ENCODE measurements around the gene LIMS1. TPM values are rescaled to one million over a fixed set of nuclear protein-coding genes. Genes with fewer than 3 reads are reported as not detected.

The LIMS1 gene
- total RNA-seq, 1 experiment from 2014 or later: 56.2 TPM

GRCh38 chr2:108719149-108720044, 185.1 kb downstream of the LIMS1 start, which contains the start of gene RANBP2:
Gene RANBP2, plus strand, starts transcription at chr2:108719482. Its CDS starts 125 bp downstream, at chr2:108719607.
- Histone ChIP-seq H3K4me2 (ENCODE audit: low read length) (peak within 1 kb of the TSS; percentile 86), H3K9ac (ENCODE audit: low read length) (peak within 1 kb of the TSS; percentile 88), H3K79me2 (ENCODE audit: insufficient read depth, low read length) (peaks cover 46% of the 10 kb centered on the region), H2AFZ (ENCODE audit: low read depth, low read length, poor library complexity, severe bottlenecking) (no peak within 1 kb of the TSS), H3K36me3 (ENCODE audit: control insufficient read depth in 1 of 2, insufficient read depth in 2 of 2, low read length in 2 of 2) (no peaks in the 10 kb centered on the region), H3K4me1 (ENCODE audit: control insufficient read depth in 1 of 2, insufficient read depth in 2 of 2, low read length in 2 of 2) (peaks cover 0 to 13% of the 10 kb centered on the region in 2 experiments; a peak in 2 of 4 replicates), H3K27me3 (ENCODE audit: insufficient read depth, low read length) (no peaks in the 10 kb centered on the region), H3K9me2 (ENCODE audit: insufficient read depth) (no peaks in the 10 kb centered on the region), H3K27ac (ENCODE audit: low read depth, low read length) (peak within 1 kb of the TSS; percentile 84), H3K9me3 (ENCODE audit: control insufficient read depth in 1 of 2, insufficient read depth in 1 of 2, low read depth in 1 of 2, low read length in 2 of 2) (no peaks in the 10 kb centered on the region), H3K4me3 (replicated peaks in 1 of 2; ENCODE audit: low read depth in 1 of 2, low read length in 2 of 2) (peak within 1 kb of the TSS; percentile 68 to 71), H4K20me1 (ENCODE audit: insufficient read depth) (no peaks in the 10 kb centered on the region)
- no TSS peak for BruUV-seq (replicated peaks)
- DNase-seq (ENCODE audit: low read depth, low spot score) (peak; percentile 97), ATAC-seq (peak; percentile 97)
- POLR2A ChIA-PET: no interaction called here
- intact Hi-C loops (cut with micrococcal nuclease): no loop called here
- CTCF ChIA-PET: no interaction called here
- RAD21 ChIA-PET (ENCODE audit: low non-redundant PET in 1 of 2, low total read pairs in 2 of 2, uncharacterized antibody in 2 of 2, unreplicated experiment in 2 of 2): no interaction called here
- TF ChIP-seq CBX3 (IDR thresholded peaks at IDR 0.05; ENCODE audit: low read depth) (peak; percentile 89), CTCF (IDR thresholded peaks at IDR 0.05 in 2 of 3, conservative IDR thresholded peaks at IDR 0.05 in 1 of 3; ENCODE audit: borderline replicate concordance in 1 of 3, insufficient read depth in 1 of 3, low read depth in 2 of 3, low read length in 2 of 3) (no peak), EZH2phosphoT487 (IDR thresholded peaks at IDR 0.05; ENCODE audit: borderline replicate concordance) (no peak), ZNF274 (IDR thresholded peaks at IDR 0.05; ENCODE audit: low read depth, low read length) (no peak), RAD21 (IDR thresholded peaks at IDR 0.05; ENCODE audit: low read depth) (no peak), TCF7L2 (IDR thresholded peaks at IDR 0.05; ENCODE audit: borderline replicate concordance, extremely low read depth, insufficient read depth, insufficient read length) (peak; percentile 77), POLR2A (IDR thresholded peaks at IDR 0.05; ENCODE audit: borderline replicate concordance, extremely low read depth, insufficient read depth, insufficient read length) (peak; percentile 95), ZBTB33 (IDR thresholded peaks at IDR 0.05; ENCODE audit: extremely low read depth, insufficient replicate concordance, low read length) (peak; percentile 12), CEBPB (IDR thresholded peaks at IDR 0.05; ENCODE audit: low read depth) (no peak), SP1 (IDR thresholded peaks at IDR 0.05; ENCODE audit: low read depth) (peak; percentile 82), EZH2 (IDR thresholded peaks at IDR 0.05) (no peak), FOSL1 (IDR thresholded peaks at IDR 0.05; ENCODE audit: low read depth) (no peak), ELF1 (IDR thresholded peaks at IDR 0.05; ENCODE audit: borderline replicate concordance, low read depth) (no peak), YY1 (IDR thresholded peaks at IDR 0.05; ENCODE audit: extremely low read depth, insufficient replicate concordance, low read depth, low read length) (peak; percentile 73), MAX (IDR thresholded peaks at IDR 0.05) (peak; percentile 99), REST (IDR thresholded peaks at IDR 0.05; ENCODE audit: low read depth) (no peak), JUND (IDR thresholded peaks at IDR 0.05) (no peak), EGR1 (IDR thresholded peaks at IDR 0.05; ENCODE audit: low read depth) (no peak), SIN3A (IDR thresholded peaks at IDR 0.05; ENCODE audit: low read depth) (peak; percentile 93; the same call in 1 of the 2 replicates), SRF (IDR thresholded peaks at IDR 0.05; ENCODE audit: low read depth) (peak; percentile 93)
